ENCODE data around the gene NPC1. TPM values are rescaled to one million over a fixed set of nuclear protein-coding genes. Genes with fewer than 3 reads are reported as not detected.
"Not testable (repeated sequence)": the region's sequence is repeated elsewhere in the genome, so short reads cannot be mapped to it uniquely, and the experiment has no call there.

Gene NPC1
- total RNA-seq, 2 donors from 2014 or later, result 27.2 to 27.7 TPM

DNA sequence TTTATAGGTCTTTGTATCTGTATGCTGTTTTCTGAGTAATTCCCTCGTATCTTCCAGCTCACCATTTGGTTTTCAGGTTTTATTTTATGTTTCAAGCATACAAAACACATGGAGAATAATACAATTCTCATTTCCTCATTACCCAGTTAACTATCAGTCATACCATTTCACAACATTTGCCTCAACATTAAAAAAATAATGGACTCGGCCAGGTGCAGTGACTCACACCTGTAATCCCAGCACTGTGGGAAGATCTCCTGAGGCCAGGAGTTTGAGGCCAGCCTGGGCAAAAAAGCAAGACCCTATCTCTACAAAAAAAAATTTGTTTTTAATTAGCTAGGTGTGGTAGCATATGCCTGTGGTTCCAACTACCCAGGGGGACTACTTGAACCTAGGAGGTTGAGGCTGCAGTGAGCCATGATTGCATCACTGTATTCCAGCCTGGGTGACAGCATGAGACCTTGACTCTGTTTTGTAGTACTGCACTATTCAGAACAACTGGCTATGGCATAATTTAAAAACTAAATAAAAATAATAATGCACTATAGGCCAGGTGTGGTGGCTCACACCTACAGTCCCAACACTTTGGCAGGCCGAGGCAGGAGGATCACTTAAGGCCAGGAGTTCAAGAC, 20.3 kb downstream of the NPC1 start:
- no peak for ATAC-seq
- no peak for TF ChIP-seq POLR2A (IDR thresholded peaks at IDR 0.05)
- TF ChIP-seq, protein P1, sequence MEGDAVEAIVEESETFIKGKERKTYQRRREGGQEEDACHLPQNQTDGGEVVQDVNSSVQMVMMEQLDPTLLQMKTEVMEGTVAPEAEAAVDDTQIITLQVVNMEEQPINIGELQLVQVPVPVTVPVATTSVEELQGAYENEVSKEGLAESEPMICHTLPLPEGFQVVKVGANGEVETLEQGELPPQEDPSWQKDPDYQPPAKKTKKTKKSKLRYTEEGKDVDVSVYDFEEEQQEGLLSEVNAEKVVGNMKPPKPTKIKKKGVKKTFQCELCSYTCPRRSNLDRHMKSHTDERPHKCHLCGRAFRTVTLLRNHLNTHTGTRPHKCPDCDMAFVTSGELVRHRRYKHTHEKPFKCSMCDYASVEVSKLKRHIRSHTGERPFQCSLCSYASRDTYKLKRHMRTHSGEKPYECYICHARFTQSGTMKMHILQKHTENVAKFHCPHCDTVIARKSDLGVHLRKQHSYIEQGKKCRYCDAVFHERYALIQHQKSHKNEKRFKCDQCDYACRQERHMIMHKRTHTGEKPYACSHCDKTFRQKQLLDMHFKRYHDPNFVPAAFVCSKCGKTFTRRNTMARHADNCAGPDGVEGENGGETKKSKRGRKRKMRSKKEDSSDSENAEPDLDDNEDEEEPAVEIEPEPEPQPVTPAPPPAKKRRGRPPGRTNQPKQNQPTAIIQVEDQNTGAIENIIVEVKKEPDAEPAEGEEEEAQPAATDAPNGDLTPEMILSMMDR (IDR thresholded peaks at IDR 0.05), result no peak
- H3K9me3 ChIP-seq, result no peaks in the 10 kb centered on the region
- intact Hi-C loops (cut with DNase I), result no loop called here
- no peaks in the 10 kb centered on the region for H3K27me3 ChIP-seq
- H3K36me3 ChIP-seq (replicated peaks in 1 of 2; ENCODE audit: insufficient read depth in 1 of 2, low read depth in 2 of 2), result peaks cover 0 to 10% of the 10 kb centered on the region in 2 donors
- H3K4me3 ChIP-seq, result no peak overlapping the region
- WGBS, 2 donors, result 71 to 73% methylated on average over 3 of the region's 3 CpGs
- no peak for DNase-seq
- H3K27ac ChIP-seq, result no peak overlapping the region
- no peaks in the 10 kb centered on the region for H3K4me1 ChIP-seq

DNA sequence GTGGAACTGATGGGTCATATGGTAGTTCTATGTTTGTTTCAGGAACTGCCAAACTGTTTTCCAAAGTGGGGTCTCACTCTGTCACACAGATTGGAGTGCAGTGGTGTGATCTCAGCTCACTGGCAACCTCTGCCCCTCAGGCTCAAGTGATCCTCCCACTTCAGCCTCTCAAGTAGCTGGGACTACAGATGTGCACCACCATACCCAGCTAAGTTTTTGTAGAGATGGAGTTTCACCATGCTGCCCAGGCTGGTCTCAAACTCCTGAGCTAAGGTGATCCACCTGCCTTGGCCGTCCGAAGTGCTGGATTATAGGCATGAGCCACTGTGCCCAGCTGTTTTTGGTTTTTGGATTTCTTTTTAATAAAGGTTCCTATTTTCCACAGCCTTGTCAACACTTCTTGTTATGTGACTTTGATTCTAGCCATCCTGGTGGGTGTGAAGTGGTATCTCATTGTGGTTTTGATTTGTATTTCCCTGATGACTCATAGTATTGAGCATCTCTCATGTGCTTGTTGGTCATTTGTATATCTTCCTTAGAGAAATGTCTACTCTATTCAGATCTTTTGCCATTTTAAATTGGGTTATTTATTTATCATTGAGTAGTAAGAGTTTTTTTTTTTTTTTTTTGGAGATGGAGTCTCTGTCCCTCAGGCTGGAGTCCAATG, 22.8 kb downstream of the NPC1 start:
- intact Hi-C loops (cut with DNase I), result no loop called here
- peaks cover 0 to 16% of the 10 kb centered on the region in 2 donors for H3K36me3 ChIP-seq (replicated peaks in 1 of 2; ENCODE audit: insufficient read depth in 1 of 2, low read depth in 2 of 2)
- no peaks in the 10 kb centered on the region for H3K9me3 ChIP-seq
- ATAC-seq (no peak), DNase-seq (no peak)
- TF ChIP-seq POLR2A (IDR thresholded peaks at IDR 0.05), result no peak
- TF ChIP-seq, protein P1 (IDR thresholded peaks at IDR 0.05), result no peak
- no peak overlapping the region for H3K27ac ChIP-seq
- H3K27me3 ChIP-seq, result no peaks in the 10 kb centered on the region
- WGBS, 2 donors, result 100% methylated on average over 2 of the region's 2 CpGs
- no peak overlapping the region for H3K4me3 ChIP-seq
- H3K4me1 ChIP-seq, result no peaks in the 10 kb centered on the region

DNA sequence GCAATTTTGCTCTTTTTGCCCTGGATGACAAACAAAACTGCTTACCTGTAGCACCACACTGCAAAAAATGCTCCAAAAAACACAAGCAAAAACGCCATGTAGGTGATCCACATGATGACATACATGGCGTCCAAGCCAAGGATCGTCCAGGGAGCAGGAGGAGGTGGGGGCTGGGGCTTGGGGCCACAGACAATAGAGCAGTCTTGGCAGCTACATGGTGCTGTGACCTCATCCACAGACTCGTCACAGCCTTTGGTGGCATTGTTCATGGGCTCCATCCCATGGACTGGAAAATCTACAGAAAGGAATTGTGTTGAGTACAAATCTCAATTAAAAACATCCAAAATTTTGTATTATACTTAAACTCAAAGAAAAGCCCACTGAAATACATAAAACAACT, 26.1 kb downstream of the NPC1 start:
- 86 to 93% methylated on average over 4 of the region's 4 CpGs for WGBS, 2 donors
- no peaks in the 10 kb centered on the region for H3K9me3 ChIP-seq
- no peaks in the 10 kb centered on the region for H3K27me3 ChIP-seq
- intact Hi-C loops (cut with DNase I), result no loop called here
- no peak for ATAC-seq
- H3K4me1 ChIP-seq, result no peaks in the 10 kb centered on the region
- no peak overlapping the region for H3K4me3 ChIP-seq
- H3K27ac ChIP-seq, result no peak overlapping the region
- DNase-seq, result no peak
- TF ChIP-seq, protein P1 (IDR thresholded peaks at IDR 0.05), result no peak
- no peak for TF ChIP-seq POLR2A (IDR thresholded peaks at IDR 0.05)
- peaks cover 0 to 27% of the 10 kb centered on the region in 2 donors for H3K36me3 ChIP-seq (replicated peaks in 1 of 2; ENCODE audit: insufficient read depth in 1 of 2, low read depth in 2 of 2)

DNA sequence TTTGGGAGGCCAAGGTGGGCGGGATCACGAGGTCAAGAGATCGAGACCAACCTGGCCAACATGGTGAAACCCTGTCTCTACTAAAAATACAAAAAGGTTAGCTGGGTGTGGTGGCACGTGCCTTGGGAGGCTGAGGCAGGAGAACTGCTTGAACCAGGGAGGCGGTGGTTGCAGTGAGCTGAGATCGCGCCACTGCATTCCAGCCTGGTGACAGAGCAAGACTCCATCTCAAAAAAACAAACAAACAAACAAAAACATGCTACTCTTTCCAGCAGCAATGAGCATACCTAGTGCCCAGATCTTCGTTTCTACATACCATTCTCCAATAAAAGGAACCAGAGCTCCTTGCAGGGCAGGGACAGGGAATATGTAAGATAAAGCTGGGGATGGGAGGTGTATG, 28.8 kb downstream of the NPC1 start:
- H3K4me3 ChIP-seq; H3K27me3 ChIP-seq; H3K4me1 ChIP-seq; H3K9me3 ChIP-seq; H3K27ac ChIP-seq; ATAC-seq; DNase-seq; intact Hi-C loops (cut with DNase I): not testable (repeated sequence)
- peaks cover 0 to 35% of the 10 kb centered on the region in 2 donors for H3K36me3 ChIP-seq (replicated peaks in 1 of 2; ENCODE audit: insufficient read depth in 1 of 2, low read depth in 2 of 2)
- 98 to 99% methylated on average over 8 of the region's 8 CpGs for WGBS, 2 donors

DNA sequence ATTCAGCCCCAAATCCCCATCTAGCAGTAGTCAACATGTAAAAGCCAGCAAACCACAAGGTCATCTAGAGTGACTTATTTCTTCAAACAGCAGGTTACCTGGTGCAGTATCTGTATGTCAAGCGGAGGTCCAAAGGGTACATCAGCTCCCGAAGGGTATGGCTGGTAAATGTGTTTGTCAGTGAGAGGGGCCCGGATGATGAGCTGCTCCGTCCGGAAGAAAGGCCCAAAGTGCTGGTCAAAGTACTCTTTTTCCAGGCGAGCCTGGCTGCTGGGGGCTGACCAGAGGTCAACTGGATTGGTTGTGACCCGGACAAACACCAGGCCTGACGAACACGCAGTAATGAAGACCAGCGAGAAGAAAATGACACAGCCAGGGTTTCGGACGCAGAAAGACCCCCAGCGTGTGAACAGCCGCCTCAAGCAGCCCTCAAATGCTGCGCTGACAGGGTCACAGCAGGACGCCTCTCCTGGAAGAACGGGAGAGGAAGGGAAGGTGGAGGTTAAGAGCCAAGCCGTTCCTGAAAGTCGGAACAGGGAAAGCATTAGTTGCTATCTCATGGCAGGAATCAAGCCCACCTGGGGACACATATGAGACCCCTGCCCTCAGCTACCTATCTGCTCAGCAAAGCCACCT, 30.0 kb downstream of the NPC1 start:
- intact Hi-C loops (cut with DNase I), result no loop called here
- no peaks in the 10 kb centered on the region for H3K4me1 ChIP-seq
- 93 to 94% methylated on average over 17 to 19 of the region's 19 CpGs for WGBS, 2 donors

More for the DNA sequence above, 30.0 kb downstream of the NPC1 start:
- H3K9me3 ChIP-seq, result no peaks in the 10 kb centered on the region
- H3K36me3 ChIP-seq (replicated peaks in 1 of 2; ENCODE audit: insufficient read depth in 1 of 2, low read depth in 2 of 2), result peaks cover 0 to 35% of the 10 kb centered on the region in 2 donors
- no peak overlapping the region for H3K4me3 ChIP-seq
- no peak for ATAC-seq
- TF ChIP-seq, protein P1 (IDR thresholded peaks at IDR 0.05), result no peak
- TF ChIP-seq POLR2A (IDR thresholded peaks at IDR 0.05), result no peak
- no peak for DNase-seq
- H3K27ac ChIP-seq, result no peak overlapping the region
- H3K27me3 ChIP-seq, result no peaks in the 10 kb centered on the region

All from body of pancreas (tissue), 4 donors.